Measurements from ENCODE around the gene TAF1B.

DNA sequence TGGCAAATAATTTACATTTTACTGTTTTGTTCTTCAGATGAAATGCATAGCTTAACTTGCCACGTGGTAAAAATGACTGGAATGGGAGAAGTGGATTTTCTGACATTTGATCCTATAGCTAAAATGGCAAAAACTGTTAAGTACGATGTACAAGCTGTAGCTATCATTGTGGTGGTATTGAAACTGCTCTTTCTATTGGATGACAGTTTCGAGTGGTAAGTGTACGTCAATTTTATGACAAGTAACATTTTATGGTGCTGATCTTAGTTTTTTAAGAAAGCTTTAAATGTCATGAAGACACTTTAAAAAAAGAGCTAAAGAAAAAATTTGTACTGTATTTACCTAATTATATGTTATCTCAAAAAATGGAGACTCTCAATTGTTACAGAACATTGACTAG lies 67.4 kb downstream of the TAF1B start:
- TF ChIP-seq, protein P1, sequence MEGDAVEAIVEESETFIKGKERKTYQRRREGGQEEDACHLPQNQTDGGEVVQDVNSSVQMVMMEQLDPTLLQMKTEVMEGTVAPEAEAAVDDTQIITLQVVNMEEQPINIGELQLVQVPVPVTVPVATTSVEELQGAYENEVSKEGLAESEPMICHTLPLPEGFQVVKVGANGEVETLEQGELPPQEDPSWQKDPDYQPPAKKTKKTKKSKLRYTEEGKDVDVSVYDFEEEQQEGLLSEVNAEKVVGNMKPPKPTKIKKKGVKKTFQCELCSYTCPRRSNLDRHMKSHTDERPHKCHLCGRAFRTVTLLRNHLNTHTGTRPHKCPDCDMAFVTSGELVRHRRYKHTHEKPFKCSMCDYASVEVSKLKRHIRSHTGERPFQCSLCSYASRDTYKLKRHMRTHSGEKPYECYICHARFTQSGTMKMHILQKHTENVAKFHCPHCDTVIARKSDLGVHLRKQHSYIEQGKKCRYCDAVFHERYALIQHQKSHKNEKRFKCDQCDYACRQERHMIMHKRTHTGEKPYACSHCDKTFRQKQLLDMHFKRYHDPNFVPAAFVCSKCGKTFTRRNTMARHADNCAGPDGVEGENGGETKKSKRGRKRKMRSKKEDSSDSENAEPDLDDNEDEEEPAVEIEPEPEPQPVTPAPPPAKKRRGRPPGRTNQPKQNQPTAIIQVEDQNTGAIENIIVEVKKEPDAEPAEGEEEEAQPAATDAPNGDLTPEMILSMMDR (IDR thresholded peaks at IDR 0.05) = no peak
- no peak for TF ChIP-seq POLR2A (IDR thresholded peaks at IDR 0.05)

Data from esophagus squamous epithelium (tissue), 4 donors.